HepG2 (cell line): ENCODE results near the gene TRPM1. TPM values are rescaled to one million over a fixed set of nuclear protein-coding genes. Genes with fewer than 3 reads are reported as not detected.

Experiments
- CCAR2 ChIP-seq: fragments of 200-400 bp; formaldehyde crosslinking; optimal IDR thresholded peaks from 2 replicates; pipeline ENCODE3; 2018; ENCODE audit warnings: low read depth, mild to moderate bottlenecking, low read length, moderate library complexity
- EZH2 ChIP-seq: conservative IDR thresholded peaks from 2 replicates; pipeline ENCODE4 v1.6.1; 2012; ENCODE audit warnings: mild to moderate bottlenecking, low read depth, low read length, moderate library complexity
- SKIL ChIP-seq: sonication (generic); formaldehyde crosslinking; IDR thresholded peaks from 2 replicates; pipeline ENCODE4 v1.8.0; 2022; ENCODE audit warnings: missing genetic modification reagents, mild to moderate bottlenecking, moderate library complexity, borderline replicate concordance
- polyA plus RNA-seq, 8 experiments: library from polyadenylated mRNA; depleted of rRNA in 3 of 8; stranded (reverse) in 7 of 8; unstranded in 1 of 8; fragments of >200 nt; fragmentation: Illumina TruSeq in 4 of 8; extraction: Trizol in 4 of 8; gene quantifications; 2 replicates each; pipeline versions ENCODE4 v1.2.1 to v1.2.3, GENCODE V29; 2011 to 2016; ENCODE audit warnings: low read depth in 4 of 8, missing spikeins in 1 of 8, mixed read lengths in 1 of 8; ENCODE audit not compliant: insufficient read depth in 1 of 8
- total RNA-seq, 5 experiments: library from RNA; depleted of rRNA; stranded (reverse); fragments of >200 nt; fragmentation: Illumina TruSeq; extraction: Trizol; gene quantifications; 2 replicates each; pipeline ENCODE4 v1.2.3, GENCODE V29; 2016; ENCODE audit warnings: low read depth in 1 of 5
- TF ChIP-seq, protein P1 (sequence below): sonication (generic); formaldehyde crosslinking; IDR thresholded peaks from 2 replicates; pipeline ENCODE4 v1.5.1; 2020; ENCODE audit warnings: mild to moderate bottlenecking, missing genetic modification reagents, moderate library complexity
- TF ChIP-seq, protein P2 (sequence below): fragments of 450-650 bp; IDR thresholded peaks from 2 replicates; pipeline ENCODE4 v1.6.1; 2017

TRPM1 gene
- total and polyA plus RNA-seq, 2 of the 13 experiments (the other 11 are each of a cell fraction or from before 2014, with no cell fraction given), result not detected

- no peak for TF ChIP-seq EZH2
- TF ChIP-seq, protein P1, sequence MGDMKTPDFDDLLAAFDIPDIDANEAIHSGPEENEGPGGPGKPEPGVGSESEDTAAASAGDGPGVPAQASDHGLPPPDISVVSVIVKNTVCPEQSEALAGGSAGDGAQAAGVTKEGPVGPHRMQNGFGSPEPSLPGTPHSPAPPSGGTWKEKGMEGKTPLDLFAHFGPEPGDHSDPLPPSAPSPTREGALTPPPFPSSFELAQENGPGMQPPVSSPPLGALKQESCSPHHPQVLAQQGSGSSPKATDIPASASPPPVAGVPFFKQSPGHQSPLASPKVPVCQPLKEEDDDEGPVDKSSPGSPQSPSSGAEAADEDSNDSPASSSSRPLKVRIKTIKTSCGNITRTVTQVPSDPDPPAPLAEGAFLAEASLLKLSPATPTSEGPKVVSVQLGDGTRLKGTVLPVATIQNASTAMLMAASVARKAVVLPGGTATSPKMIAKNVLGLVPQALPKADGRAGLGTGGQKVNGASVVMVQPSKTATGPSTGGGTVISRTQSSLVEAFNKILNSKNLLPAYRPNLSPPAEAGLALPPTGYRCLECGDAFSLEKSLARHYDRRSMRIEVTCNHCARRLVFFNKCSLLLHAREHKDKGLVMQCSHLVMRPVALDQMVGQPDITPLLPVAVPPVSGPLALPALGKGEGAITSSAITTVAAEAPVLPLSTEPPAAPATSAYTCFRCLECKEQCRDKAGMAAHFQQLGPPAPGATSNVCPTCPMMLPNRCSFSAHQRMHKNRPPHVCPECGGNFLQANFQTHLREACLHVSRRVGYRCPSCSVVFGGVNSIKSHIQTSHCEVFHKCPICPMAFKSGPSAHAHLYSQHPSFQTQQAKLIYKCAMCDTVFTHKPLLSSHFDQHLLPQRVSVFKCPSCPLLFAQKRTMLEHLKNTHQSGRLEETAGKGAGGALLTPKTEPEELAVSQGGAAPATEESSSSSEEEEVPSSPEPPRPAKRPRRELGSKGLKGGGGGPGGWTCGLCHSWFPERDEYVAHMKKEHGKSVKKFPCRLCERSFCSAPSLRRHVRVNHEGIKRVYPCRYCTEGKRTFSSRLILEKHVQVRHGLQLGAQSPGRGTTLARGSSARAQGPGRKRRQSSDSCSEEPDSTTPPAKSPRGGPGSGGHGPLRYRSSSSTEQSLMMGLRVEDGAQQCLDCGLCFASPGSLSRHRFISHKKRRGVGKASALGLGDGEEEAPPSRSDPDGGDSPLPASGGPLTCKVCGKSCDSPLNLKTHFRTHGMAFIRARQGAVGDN (CRISPR knock-in tag), result no peak; the same call in 1 of the 2 replicates
- TF ChIP-seq CCAR2, result no peak
- TF ChIP-seq, protein P2, sequence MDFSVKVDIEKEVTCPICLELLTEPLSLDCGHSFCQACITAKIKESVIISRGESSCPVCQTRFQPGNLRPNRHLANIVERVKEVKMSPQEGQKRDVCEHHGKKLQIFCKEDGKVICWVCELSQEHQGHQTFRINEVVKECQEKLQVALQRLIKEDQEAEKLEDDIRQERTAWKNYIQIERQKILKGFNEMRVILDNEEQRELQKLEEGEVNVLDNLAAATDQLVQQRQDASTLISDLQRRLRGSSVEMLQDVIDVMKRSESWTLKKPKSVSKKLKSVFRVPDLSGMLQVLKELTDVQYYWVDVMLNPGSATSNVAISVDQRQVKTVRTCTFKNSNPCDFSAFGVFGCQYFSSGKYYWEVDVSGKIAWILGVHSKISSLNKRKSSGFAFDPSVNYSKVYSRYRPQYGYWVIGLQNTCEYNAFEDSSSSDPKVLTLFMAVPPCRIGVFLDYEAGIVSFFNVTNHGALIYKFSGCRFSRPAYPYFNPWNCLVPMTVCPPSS, result no peak
- TF ChIP-seq SKIL (CRISPR knock-in tag), result no peak
Observed at GRCh38 chr15:30992249-30992864, 109.2 kb downstream of the TRPM1 start (continued).
